ENCODE measurements around the gene LRRC74B. TPM values are rescaled to one million over a fixed set of nuclear protein-coding genes. Genes with fewer than 3 reads are reported as not detected.

Gene LRRC74B
- total and polyA plus RNA-seq, 7 donors: 0.22 to 0.51 (median 0.30) TPM; not detected in 4

DNA sequence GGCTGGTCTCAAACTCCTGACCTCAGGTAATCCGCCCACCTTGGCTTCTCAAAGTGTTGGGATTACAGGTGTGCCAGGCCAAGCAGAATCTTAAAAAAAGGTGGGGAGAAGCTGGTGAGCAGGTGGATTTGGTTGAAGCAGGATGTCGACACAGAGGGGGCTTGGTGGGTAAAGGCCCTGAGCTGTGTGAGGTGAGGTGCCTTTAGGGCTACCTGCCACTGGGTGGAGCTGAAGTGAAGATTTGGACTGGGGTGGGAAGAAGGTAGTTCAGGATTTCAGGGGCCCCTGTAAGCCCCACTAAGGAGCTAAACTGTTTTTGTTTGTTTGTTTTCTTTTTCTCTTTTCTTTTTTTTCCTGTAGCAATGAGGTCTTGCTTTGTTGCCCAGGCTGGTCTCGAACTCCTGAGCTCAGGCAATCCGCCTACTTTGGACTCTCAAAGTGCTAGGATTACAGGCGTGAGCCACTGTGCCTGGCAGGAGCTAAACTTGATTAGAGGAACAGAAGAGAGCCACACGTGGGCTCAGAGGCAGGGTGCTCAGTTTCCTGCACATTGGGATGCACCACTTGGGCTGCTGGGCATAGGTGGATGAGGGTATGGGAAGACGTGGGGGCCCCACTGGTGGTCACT is 24.8 kb upstream of the LRRC74B start:
- intact Hi-C loops (cut with DNase I): no loop called here
- Histone ChIP-seq H3K4me1 (no peaks in the 10 kb centered on the region), H3K27me3 (ENCODE audit: insufficient read depth in 3 of 3, low read length in 2 of 3) (no peaks in the 10 kb centered on the region), H3K36me3 (ENCODE audit: insufficient read depth in 1 of 2, low read depth in 1 of 2) (peaks cover 0 to 51% of the 10 kb centered on the region in 2 donors), H3K9me3 (no peaks in the 10 kb centered on the region), H3K27ac (no peak overlapping the region), H3K4me3 (no peak overlapping the region)
- TF ChIP-seq, protein P1, sequence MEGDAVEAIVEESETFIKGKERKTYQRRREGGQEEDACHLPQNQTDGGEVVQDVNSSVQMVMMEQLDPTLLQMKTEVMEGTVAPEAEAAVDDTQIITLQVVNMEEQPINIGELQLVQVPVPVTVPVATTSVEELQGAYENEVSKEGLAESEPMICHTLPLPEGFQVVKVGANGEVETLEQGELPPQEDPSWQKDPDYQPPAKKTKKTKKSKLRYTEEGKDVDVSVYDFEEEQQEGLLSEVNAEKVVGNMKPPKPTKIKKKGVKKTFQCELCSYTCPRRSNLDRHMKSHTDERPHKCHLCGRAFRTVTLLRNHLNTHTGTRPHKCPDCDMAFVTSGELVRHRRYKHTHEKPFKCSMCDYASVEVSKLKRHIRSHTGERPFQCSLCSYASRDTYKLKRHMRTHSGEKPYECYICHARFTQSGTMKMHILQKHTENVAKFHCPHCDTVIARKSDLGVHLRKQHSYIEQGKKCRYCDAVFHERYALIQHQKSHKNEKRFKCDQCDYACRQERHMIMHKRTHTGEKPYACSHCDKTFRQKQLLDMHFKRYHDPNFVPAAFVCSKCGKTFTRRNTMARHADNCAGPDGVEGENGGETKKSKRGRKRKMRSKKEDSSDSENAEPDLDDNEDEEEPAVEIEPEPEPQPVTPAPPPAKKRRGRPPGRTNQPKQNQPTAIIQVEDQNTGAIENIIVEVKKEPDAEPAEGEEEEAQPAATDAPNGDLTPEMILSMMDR (IDR thresholded peaks at IDR 0.05): peak; percentile 34
- peak in 1 of 2 donors; percentile 33 for DNase-seq
- 63 to 68% (median 64%) methylated on average over 7 of the region's 7 CpGs for WGBS, 3 donors
- ATAC-seq: peak; percentile 44 to 68 (median 59)

GRCh38 chr22:21022507-21022906 is 23.2 kb upstream of the LRRC74B start:
- Histone ChIP-seq H3K4me3 (no peak overlapping the region), H3K27me3 (ENCODE audit: insufficient read depth in 3 of 3, low read length in 2 of 3) (no peaks in the 10 kb centered on the region), H3K36me3 (ENCODE audit: insufficient read depth in 1 of 2, low read depth in 1 of 2) (peaks cover 0 to 52% of the 10 kb centered on the region in 2 donors), H3K9me3 (no peaks in the 10 kb centered on the region), H3K4me1 (no peaks in the 10 kb centered on the region), H3K27ac (no peak overlapping the region)
- TF ChIP-seq, protein P1 (IDR thresholded peaks at IDR 0.05): no peak
- DNase-seq: no peak
- ATAC-seq: no peak
- intact Hi-C loops (cut with DNase I): no loop called here
- 71 to 73% (median 72%) methylated on average over 10 of the region's 10 CpGs for WGBS, 3 donors

DNA sequence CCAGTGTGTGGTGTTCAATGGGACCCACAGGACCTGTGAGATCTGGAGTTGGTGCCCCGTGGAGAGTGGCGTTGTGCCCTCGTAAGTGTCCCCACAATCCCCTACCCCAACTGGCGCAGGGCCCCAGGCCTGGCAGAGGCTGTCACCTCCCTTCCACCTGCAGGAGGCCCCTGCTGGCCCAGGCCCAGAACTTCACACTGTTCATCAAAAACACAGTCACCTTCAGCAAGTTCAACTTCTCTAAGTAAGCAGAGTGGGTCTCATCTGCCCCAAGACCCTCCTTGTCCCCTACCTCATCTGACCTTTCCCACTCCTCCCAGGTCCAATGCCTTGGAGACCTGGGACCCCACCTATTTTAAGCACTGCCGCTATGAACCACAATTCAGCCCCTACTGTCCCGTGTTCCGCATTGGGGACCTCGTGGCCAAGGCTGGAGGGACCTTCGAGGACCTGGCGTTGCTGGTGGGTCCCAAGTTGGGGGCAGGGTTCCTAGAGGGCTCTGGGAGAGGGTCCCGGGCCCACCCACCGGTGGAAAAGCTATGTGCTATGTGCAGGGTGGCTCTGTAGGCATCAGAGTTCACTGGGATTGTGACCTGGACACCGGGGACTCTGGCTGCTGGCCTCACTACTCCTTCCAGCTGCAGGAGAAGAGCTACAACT is 22.7 kb upstream of the LRRC74B start:
- TF ChIP-seq, protein P1 (IDR thresholded peaks at IDR 0.05): no peak
- WGBS, 3 donors: 81 to 85% (median 83%) methylated on average over 12 to 13 of the region's 13 CpGs

DNA sequence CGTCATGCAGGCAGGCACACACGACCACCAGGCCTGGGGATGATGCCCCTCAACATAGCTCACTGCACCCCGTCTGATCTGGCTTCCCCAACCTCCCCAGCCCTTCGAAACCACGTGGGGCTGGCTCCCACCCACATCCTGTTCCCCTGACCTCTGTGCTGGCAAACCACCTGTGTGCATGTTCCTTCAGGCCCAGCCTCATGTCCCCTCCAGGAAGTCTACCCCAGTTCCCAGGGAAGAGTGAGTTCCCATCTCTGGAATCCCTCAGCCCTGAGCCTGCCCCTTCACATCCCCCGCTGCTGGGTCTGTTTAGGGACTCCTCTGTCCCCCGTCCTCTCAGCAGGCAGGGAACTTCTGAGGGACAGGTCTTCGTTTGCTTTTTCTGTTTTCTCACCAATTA is 20.5 kb upstream of the LRRC74B start:
- DNase-seq (no peak), ATAC-seq (no peak)
- H3K4me3 ChIP-seq: no peak overlapping the region
- intact Hi-C loops (cut with DNase I): no loop called here
- H3K27ac ChIP-seq: no peak overlapping the region
- peaks cover 0 to 46% of the 10 kb centered on the region in 2 donors for H3K36me3 ChIP-seq (ENCODE audit: insufficient read depth in 1 of 2, low read depth in 1 of 2)
- no peaks in the 10 kb centered on the region for H3K9me3 ChIP-seq
- peaks cover 0 to 2% (median 0%) of the 10 kb centered on the region in 3 donors for H3K27me3 ChIP-seq (ENCODE audit: insufficient read depth in 3 of 3, low read length in 2 of 3)
- TF ChIP-seq, protein P1 (IDR thresholded peaks at IDR 0.05): no peak
- 74 to 79% (median 77%) methylated on average over 8 of the region's 8 CpGs for WGBS, 3 donors
- no peaks in the 10 kb centered on the region for H3K4me1 ChIP-seq

More for the DNA sequence above, 22.7 kb upstream of the LRRC74B start:
- Histone ChIP-seq H3K4me1 (no peaks in the 10 kb centered on the region), H3K27me3 (ENCODE audit: insufficient read depth in 3 of 3, low read length in 2 of 3) (no peaks in the 10 kb centered on the region), H3K4me3 (no peak overlapping the region), H3K27ac (no peak overlapping the region), H3K36me3 (ENCODE audit: insufficient read depth in 1 of 2, low read depth in 1 of 2) (peaks cover 0 to 55% of the 10 kb centered on the region in 2 donors), H3K9me3 (no peaks in the 10 kb centered on the region)
- intact Hi-C loops (cut with DNase I): no loop called here
- no peak for DNase-seq
- ATAC-seq: no peak
